GM12875 (cell line): Measurements from ENCODE around the gene CCSAP.

Experiments used
- H3K4me3 ChIP-seq: one replicate; pipeline ENCODE4 v1.5.1; 2011; ENCODE audit warnings: low read depth, low read length, control low read depth
- CTCF ChIP-seq: IDR thresholded peaks from 2 replicates; pipeline ENCODE4 v1.5.1; 2011; ENCODE audit warnings: low read depth, mild to moderate bottlenecking, control low read depth, inconsistent platforms, low read length, moderate library complexity, borderline replicate concordance; ENCODE audit not compliant: insufficient read depth

Gene CCSAP

GRCh38 chr1:229326601-229327000 lies 16.2 kb downstream of the CCSAP start:
- TF ChIP-seq CTCF, result no peak
- H3K4me3 ChIP-seq, result no peak overlapping the region

- no peak for TF ChIP-seq CTCF
- no peak overlapping the region for H3K4me3 ChIP-seq
These were observed 16.9 kb downstream of the CCSAP start for GRCh38 chr1:229325853-229326487.

- TF ChIP-seq CTCF, result no peak
- H3K4me3 ChIP-seq, result no peak overlapping the region
These were observed 17.4 kb downstream of the CCSAP start for GRCh38 chr1:229325401-229325800.

GRCh38 chr1:229323885-229324553 lies 18.8 kb downstream of the CCSAP start:
- TF ChIP-seq CTCF, result no peak

GRCh38 chr1:229323201-229323600 lies 19.6 kb downstream of the CCSAP start:
- H3K4me3 ChIP-seq, result no peak overlapping the region
- TF ChIP-seq CTCF, result no peak

More at GRCh38 chr1:229323885-229324553, 18.8 kb downstream of the CCSAP start:
- H3K4me3 ChIP-seq, result no peak overlapping the region

DNA sequence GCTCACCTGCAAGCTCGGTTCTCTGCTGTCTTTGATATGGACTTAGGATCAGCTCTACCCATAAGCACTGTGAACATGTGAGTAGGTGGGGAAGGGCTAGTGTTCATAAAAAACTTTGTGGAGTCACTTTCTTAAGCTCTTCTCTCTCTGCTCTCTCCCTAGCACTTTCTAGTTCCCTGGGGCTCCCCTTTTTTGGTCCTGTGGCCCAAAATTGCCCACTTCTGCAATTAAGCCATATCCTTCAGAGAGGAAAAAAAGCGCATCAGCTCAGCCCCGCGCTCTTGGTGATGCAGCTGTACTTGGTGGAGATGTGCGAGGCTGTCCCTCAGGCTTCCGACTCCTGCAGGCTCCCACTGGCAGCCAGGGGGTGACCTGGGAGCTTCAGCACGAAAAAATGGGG lies 23.4 kb downstream of the CCSAP start:
- H3K4me3 ChIP-seq, result no peak overlapping the region
- TF ChIP-seq CTCF, result no peak

- H3K4me3 ChIP-seq, result no peak overlapping the region
- no peak for TF ChIP-seq CTCF
These were observed 24.8 kb downstream of the CCSAP start for GRCh38 chr1:229318056-229318455.
